Mesothelial cell of epicardium (in vitro differentiated cells): Measurements from ENCODE around the gene APPL2. TPM values are rescaled to one million over a fixed set of nuclear protein-coding genes. Genes with fewer than 3 reads are reported as not detected.

Experiments used
- DNase-seq, 2 experiments: peaks; one replicate each; pipeline ENCODE4 v3.0.0; 2021; ENCODE audit warnings: low spot score in 2 of 2; ENCODE audit not compliant: unreplicated experiment in 2 of 2
- H3K27ac Mint-ChIP-seq: 2 replicates; pipeline ENCODE4 v1.8.0; 2021; ENCODE audit warnings: mixed read lengths
- H3K27me3 Mint-ChIP-seq: 2 replicates; pipeline ENCODE4 v1.8.0; 2021; ENCODE audit warnings: low read depth, mixed read lengths
- H3K36me3 Mint-ChIP-seq: 2 replicates; pipeline ENCODE4 v1.8.0; 2021; ENCODE audit warnings: mixed read lengths
- H3K4me1 Mint-ChIP-seq: 2 replicates; pipeline ENCODE4 v1.8.0; 2021; ENCODE audit warnings: mixed read lengths
- H3K4me3 Mint-ChIP-seq: 2 replicates; pipeline ENCODE4 v1.8.0; 2021; ENCODE audit warnings: mild to moderate bottlenecking, moderate library complexity, mixed read lengths
- H3K9me3 Mint-ChIP-seq: 2 replicates; pipeline ENCODE4 v1.8.0; 2021; ENCODE audit warnings: mixed read lengths
- total RNA-seq: library from RNA; stranded (reverse); gene quantifications from 3 replicates; pipeline ENCODE4 v1.2.1, GENCODE V29; 2021
- TF ChIP-seq, protein P1 (sequence below): fragments of 200-600 bp; sonication (generic); IDR thresholded peaks from one replicate; pipeline ENCODE4 v1.5.0; 2021; ENCODE audit warnings: antibody characterized with exemption; ENCODE audit not compliant: unreplicated experiment

APPL2 gene
- total RNA-seq, 1 donor from 2014 or later = 66.9 TPM

- no peak for DNase-seq
- Mint-ChIP-seq H3K9me3 (no peaks in the 10 kb centered on the region), H3K4me1 (peaks cover 10% of the 10 kb centered on the region), H3K4me3 (no peak overlapping the region), H3K36me3 (no peaks in the 10 kb centered on the region), H3K27me3 (peaks cover 3% of the 10 kb centered on the region), H3K27ac (no peak overlapping the region)
- TF ChIP-seq, protein P1, sequence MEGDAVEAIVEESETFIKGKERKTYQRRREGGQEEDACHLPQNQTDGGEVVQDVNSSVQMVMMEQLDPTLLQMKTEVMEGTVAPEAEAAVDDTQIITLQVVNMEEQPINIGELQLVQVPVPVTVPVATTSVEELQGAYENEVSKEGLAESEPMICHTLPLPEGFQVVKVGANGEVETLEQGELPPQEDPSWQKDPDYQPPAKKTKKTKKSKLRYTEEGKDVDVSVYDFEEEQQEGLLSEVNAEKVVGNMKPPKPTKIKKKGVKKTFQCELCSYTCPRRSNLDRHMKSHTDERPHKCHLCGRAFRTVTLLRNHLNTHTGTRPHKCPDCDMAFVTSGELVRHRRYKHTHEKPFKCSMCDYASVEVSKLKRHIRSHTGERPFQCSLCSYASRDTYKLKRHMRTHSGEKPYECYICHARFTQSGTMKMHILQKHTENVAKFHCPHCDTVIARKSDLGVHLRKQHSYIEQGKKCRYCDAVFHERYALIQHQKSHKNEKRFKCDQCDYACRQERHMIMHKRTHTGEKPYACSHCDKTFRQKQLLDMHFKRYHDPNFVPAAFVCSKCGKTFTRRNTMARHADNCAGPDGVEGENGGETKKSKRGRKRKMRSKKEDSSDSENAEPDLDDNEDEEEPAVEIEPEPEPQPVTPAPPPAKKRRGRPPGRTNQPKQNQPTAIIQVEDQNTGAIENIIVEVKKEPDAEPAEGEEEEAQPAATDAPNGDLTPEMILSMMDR = no peak
Observed at GRCh38 chr12:105272152-105272551, 36.2 kb upstream of the APPL2 start.

DNA sequence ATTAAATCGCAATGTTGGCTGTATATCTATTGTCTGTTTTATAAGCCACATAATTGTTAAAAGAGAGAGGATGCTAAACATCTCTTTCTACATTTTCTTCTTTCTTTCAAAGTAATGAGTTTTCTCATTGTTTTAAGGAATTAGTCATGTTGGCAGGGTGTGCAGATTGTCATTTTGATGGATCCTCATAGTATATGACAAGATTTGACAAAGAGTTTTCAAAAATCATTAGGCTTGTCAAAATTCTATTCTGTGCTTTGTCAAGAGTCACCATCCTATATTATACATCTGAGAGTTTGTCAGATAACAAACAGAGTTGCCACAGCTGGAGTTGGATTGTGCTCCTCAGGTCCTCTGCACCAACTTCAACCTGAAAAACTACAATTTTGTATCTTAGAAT is 35.4 kb upstream of the APPL2 start:
- TF ChIP-seq, protein P1 = no peak
- Mint-ChIP-seq H3K27ac (no peak overlapping the region), H3K9me3 (no peaks in the 10 kb centered on the region), H3K4me1 (peaks cover 10% of the 10 kb centered on the region), H3K36me3 (no peaks in the 10 kb centered on the region), H3K27me3 (peaks cover 3% of the 10 kb centered on the region), H3K4me3 (no peak overlapping the region)
- no peak for DNase-seq

DNA sequence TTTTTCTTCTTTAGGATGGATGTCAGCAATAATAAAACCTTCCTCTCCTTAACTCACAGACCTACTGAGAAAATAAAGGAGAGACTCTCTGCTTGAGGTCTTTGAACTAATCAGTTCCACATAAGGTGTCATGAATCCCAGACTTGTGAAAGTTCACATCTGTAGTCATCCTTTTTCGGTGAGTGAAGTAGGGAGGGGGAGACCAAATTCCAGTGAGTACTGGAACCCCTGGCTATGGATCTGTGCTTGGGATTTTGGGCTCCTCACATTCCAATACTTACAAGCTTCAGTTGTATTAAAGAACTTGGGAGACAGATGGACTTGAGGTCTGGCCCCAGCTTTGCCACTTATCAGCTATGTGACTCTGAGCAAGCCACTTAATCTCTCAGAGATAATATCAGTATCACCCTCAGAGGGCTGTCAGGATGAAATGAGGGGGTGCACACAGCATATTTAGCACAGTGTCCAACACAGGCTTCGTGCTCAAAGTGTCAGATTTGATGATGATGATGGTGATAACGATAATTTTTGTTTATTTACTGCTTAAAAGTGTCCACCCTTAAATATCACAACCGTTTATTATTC is 34.8 kb upstream of the APPL2 start:
- TF ChIP-seq, protein P1 = no peak
- Mint-ChIP-seq H3K4me1 (peaks cover 10% of the 10 kb centered on the region), H3K27me3 (peaks cover 3% of the 10 kb centered on the region), H3K9me3 (no peaks in the 10 kb centered on the region), H3K4me3 (no peak overlapping the region), H3K27ac (no peak overlapping the region), H3K36me3 (no peaks in the 10 kb centered on the region)
- no peak for DNase-seq

DNA sequence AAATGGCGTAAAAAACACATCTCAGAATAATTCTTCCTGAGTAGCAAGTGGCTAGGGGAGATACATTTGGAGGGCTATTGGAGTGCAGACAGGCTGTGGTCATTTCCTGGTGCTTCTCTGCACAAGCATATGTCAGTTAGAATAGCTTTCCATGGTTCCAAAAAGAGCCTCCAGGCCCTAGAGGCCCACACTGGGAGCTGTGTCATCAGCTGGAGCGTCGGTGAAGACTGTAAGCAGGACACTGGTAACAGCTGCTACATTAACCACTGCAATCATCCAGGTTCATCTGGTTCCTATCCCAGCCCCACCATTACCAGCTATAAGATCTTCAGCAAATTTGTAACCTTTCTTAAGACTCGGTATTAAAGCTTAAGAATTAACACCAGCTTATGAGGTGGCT is 31.7 kb upstream of the APPL2 start:
- Mint-ChIP-seq H3K27me3 (peaks cover 17% of the 10 kb centered on the region), H3K36me3 (no peaks in the 10 kb centered on the region), H3K27ac (no peak overlapping the region), H3K4me1 (peaks cover 10% of the 10 kb centered on the region), H3K9me3 (no peaks in the 10 kb centered on the region), H3K4me3 (no peak overlapping the region)
- DNase-seq = no peak
- TF ChIP-seq, protein P1 = no peak

DNA sequence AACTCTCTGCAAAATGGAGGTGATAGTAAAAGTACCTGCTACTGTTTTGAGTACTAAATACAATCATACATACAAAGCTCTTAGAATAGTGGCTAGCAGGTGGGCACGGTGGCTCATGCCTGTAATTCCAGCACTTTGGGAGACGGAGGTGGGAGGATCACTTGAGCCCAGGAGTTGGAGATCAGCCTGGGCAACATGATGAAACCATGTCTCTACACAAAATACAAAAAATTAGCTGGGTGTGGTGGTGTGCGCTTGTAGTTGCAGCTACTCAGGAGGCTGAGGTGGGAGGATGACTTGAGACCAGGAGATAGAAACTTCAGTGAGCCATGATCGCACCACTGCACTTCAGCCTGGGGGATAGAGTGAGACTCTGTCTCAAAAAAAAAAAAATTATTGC is 28.8 kb upstream of the APPL2 start:
- Mint-ChIP-seq H3K27me3 (peaks cover 26% of the 10 kb centered on the region), H3K36me3 (no peaks in the 10 kb centered on the region), H3K9me3 (no peaks in the 10 kb centered on the region), H3K4me3 (no peak overlapping the region), H3K27ac (no peak overlapping the region), H3K4me1 (no peaks in the 10 kb centered on the region)
- DNase-seq = no peak
- TF ChIP-seq, protein P1 = no peak
